SK-MEL-5 (cell line): Measurements from ENCODE around the gene EGFR. TPM values are rescaled to one million over a fixed set of nuclear protein-coding genes. Genes with fewer than 3 reads are reported as not detected.
"Not testable (repeated sequence)": the region's sequence is repeated elsewhere in the genome, so short reads cannot be mapped to it uniquely, and the experiment has no call there.

Experiments used
- DNase-seq: peaks from one replicate; pipeline ENCODE4 v3.0.0-alpha.2; 2016; ENCODE audit warnings: low read depth, low spot score
- in situ Hi-C: cut with HindIII; loops from 2 replicates; pipeline ENCODE4 v1.10.0; 2016; ENCODE audit warnings: low sequenced_read_pairs, high pct_unique_total_duplicates, low pct_unique_long_range_greater_than_20kb
- total RNA-seq: library from RNA; depleted of rRNA; stranded (reverse); fragments of >200 nt; shearing (Covaris generic); gene quantifications from 2 replicates; pipeline ENCODE4 v1.2.3, GENCODE V29; 2014

Gene EGFR
- total RNA-seq, 1 experiment from 2014 or later = 0.85 TPM

DNA sequence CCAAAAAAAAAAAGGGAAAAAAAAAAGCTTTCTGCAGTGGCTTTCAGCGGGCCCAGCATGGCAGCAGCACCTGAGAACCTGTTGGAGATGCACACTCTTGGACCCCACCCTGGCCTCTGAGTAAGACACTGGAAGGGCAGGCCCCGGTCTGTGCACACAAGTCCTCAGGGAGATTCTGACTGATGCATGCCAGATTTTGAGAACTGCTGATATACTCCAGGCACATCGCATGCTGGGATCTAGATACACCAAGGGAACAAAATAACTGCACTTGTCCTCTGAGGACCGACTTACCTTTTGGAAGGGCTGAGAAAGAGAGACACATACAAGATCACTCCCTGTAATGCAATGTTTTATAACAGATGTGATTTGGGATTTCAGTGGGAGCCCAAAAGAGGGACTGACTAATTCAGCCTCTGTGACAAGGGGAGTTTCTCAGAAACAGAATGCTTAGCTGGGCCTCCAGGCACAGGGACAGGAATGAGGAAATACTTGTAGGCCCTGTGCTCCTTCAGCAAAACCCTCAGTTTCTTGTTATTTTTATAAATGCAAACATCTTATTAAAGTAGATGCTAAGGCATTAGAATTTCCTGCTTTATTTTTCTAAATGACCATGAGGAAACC, 8.2 kb downstream of the EGFR start:
- in situ Hi-C loops = no loop called here
- DNase-seq = no peak

- in situ Hi-C loops = no loop called here
- no peak for DNase-seq
Measured at GRCh38 chr7:55028011-55028410, 9.2 kb downstream of the EGFR start.

DNA sequence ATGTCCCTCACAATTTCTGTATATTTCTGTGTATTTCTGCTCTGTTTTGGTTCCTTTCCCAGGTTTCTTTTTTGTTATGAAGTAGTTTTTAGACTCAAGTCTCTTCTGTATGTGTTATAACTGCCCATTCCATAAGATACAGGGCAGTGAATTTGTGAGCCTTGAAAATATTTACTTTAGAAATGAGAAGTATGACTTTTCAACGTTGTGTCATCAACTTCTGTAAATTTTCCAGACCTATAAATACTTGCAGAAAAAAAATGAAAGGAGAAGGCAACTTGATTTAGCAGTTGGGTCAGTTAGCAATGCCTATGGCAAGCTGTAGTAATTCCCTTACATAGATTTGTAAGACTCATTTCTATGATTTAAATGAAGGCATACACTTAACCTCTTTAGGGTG, 11.5 kb downstream of the EGFR start:
- in situ Hi-C loops = no loop called here

DNA sequence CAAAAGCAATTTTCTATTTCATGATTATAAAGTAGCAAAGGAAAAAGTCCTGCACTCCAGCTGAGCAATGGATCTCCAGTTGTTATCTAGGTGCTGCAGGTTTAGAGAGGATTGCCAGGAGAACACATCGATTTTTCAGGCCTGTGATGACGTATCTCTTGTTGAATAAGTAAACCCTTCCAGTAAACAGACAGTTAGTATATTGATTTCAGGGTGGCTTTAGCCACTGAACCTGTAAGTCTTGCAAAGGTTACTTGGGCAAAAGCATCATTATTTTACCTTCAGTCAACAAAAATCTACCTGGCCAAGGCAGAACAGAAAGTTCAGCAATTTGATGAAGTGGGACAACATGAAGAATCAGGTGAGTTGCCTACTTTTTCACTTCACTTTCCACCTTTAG, 12.3 kb downstream of the EGFR start:
- in situ Hi-C loops = no loop called here
- DNase-seq = no peak

More for the DNA sequence above, 11.5 kb downstream of the EGFR start:
- no peak for DNase-seq

GRCh38 chr7:55032069-55032699, 13.4 kb downstream of the EGFR start:
- in situ Hi-C loops = no loop called here
- no peak for DNase-seq

- in situ Hi-C loops = no loop called here
- DNase-seq = no peak
Measured at GRCh38 chr7:55033236-55033846, 14.5 kb downstream of the EGFR start.

DNA sequence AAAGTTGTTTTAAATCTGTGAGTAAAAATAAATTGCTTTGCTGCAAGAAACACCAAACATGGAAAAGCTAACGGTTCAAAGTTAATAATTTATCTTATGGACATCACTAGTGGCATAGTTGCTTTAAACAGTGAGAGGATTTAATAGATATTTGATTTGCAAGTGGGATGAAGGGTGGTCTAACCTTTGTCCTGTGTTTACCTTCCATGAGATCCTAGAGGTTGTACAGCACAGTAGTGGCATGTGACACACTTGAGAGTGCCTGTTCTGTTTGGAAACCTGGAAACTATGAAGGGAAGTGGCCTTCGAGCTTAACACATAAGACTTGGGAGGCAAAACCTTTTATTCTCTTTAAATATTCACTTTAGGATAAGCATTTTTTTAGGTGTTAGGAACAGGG, 16.0 kb downstream of the EGFR start:
- DNase-seq = no peak
- in situ Hi-C loops = no loop called here

DNA sequence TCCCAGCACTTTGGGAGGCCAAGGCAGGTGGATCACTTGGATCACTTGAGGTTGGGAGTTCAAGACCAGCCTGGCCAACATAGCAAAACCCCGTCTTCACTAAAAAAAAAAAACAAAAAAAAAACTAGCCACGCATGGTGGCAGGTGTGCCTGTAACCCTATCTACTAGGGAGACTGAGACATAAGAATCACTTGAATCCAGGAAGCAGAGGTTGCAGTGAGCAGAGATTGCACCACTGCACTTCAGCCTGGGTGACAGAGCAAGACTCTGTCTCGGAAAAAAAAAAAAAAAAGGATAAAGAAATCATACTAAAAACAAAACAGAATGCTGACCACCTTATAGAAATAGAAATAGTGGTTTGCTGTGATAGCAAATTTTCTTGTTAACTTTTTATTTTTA, 16.6 kb downstream of the EGFR start:
- DNase-seq, in situ Hi-C loops: not testable (repeated sequence)

DNA sequence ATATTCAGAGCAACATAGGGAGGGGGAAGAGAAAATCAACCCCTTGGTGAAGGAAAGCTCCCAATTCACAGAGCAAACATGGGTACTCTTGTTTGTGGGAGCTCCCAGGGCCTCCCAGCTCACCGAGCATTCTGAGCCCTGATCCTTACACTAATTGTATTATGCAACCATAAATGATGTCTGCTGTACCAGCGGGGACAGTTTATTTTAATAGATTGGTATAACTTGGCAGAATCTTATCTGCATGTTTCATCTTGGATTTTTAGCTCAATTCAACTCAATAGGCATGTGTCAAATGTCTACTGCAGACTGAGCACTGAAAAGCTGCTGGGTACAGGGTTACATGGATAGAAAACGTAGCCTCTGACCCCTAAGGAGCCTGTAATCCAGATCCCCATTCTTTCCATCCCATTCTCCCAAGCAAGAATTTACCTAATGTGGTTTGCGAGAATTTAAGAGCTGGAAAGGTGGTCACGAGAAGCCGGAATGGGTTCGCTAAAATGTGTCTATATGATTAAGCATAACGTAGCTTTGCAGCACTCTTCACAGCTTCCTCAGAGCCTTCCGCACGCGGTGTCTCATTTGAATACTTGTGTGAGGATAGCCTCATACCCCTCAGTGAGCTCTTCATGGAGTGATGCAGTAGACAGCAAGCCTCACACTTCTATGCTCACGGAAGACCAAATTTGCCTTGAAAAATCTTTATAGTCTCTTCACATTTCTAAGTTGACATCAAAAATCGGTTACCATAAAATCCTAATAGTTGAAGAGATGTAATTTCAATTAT, 18.3 kb downstream of the EGFR start:
- DNase-seq = no peak
- in situ Hi-C loops = no loop called here

GRCh38 chr7:55043691-55044370, 25.0 kb downstream of the EGFR start:
- no peak for DNase-seq
- in situ Hi-C loops = no loop called here

GRCh38 chr7:55044371-55044717, 25.5 kb downstream of the EGFR start:
- in situ Hi-C loops = no loop called here

DNA sequence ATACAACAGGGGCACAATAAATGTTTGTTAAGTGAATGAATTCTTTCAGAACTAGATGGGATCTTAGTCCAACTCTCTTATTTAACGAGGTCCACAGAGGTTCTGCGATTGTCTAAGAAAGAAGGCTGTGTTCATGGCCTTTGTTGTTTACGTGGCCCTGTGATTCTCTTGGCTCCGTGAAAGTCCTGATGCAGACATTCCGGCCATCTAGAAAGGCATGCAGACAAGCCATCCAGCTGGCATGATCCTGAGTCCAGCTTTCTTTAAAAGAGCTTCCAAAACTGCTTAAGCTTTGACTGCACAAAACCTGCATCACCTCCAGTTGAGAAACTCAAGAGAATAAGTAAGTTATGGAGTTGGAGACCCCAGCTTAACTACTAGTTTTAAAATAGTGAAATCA, 26.0 kb downstream of the EGFR start:
- in situ Hi-C loops = no loop called here

More at GRCh38 chr7:55044371-55044717, 25.5 kb downstream of the EGFR start:
- DNase-seq = no peak

GRCh38 chr7:55046582-55047342, 27.9 kb downstream of the EGFR start:
- in situ Hi-C loops = no loop called here
- no peak for DNase-seq

More for the DNA sequence above, 26.0 kb downstream of the EGFR start:
- no peak for DNase-seq

DNA sequence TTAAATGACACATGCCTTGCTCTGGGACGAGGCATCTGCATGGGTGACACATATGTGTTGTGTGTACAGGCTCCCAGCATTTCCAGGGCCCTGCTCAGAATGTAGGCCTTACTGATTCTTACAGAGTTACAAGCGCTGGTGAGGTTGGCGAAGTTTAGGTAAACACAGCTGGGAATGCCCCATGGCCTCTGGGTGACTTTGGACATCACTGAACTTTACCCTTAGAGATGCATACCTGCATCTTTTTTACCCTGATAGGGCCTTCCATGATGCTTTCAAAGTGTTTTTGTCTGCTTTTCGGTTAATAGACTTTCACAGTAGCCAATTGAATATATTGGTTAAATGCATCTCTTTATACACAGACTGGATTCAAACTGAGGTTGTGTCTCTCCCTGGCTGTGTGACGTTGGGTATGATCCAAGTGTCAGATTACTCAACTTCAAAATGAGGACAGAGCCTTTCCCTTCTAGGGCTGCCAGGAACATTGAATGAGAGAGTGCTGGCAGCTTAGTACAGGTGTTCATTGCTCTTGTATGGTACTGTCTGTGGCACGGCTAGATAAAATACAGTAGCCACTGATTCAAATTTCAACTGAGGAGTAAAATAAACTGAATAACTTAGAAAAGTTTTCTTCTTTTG, 29.5 kb downstream of the EGFR start:
- in situ Hi-C loops = no loop called here
- no peak for DNase-seq

- in situ Hi-C loops = no loop called here
- peak; percentile 59 for DNase-seq
Measured at GRCh38 chr7:55050281-55050680, 31.5 kb downstream of the EGFR start.

DNA sequence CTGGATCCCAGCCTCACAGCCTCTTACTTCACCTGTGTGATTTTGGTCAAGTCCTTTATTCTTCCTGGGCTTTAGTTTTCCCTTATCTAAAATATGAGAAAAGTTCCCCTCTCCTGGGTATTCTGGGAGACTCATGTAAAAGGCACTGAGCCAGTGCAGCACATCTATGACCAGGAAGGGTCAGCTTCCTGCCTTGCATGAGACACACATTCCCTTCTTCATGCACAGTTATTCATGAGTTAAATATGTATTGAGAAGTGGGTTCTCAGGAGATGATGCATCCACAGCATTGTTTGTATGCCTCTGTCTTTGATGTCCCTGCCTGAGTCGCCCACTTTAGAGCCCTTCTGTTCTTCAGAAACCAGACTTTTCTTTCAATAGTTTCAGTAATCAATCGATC, 33.3 kb downstream of the EGFR start:
- in situ Hi-C loops = no loop called here
- DNase-seq = no peak
